ENCODE results near the gene DUSP11. TPM values are rescaled to one million over a fixed set of nuclear protein-coding genes. Genes with fewer than 3 reads are reported as not detected.
A peak's percentile ranks its signal among the peaks of the same experiment; 100 is the strongest.
"Not testable (repeated sequence)": the region's sequence is repeated elsewhere in the genome, so short reads cannot be mapped to it uniquely, and the experiment has no call there.

Gene DUSP11
- total RNA-seq, 1 donor: 49.0 TPM

DNA sequence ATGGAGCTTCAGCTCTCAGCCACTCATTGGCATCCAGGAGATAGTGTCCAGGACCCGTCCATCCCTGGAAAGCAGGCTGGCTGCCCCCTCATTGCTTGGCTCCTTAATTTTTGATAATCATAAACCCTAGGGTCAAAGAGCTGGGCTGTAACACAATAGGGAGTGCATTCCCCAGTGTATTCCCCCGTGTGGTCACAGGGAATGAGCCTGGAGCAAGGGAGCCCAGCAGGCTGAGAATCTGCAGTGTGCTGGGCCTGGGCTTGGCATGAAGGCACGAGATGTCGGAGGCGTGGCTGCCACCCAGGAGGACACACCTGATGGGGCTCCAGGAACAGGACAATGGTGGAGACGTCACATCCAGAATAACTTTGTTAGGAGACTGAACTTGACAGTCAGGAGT is 61.5 kb downstream of the DUSP11 start:
- TF ChIP-seq, protein P1, sequence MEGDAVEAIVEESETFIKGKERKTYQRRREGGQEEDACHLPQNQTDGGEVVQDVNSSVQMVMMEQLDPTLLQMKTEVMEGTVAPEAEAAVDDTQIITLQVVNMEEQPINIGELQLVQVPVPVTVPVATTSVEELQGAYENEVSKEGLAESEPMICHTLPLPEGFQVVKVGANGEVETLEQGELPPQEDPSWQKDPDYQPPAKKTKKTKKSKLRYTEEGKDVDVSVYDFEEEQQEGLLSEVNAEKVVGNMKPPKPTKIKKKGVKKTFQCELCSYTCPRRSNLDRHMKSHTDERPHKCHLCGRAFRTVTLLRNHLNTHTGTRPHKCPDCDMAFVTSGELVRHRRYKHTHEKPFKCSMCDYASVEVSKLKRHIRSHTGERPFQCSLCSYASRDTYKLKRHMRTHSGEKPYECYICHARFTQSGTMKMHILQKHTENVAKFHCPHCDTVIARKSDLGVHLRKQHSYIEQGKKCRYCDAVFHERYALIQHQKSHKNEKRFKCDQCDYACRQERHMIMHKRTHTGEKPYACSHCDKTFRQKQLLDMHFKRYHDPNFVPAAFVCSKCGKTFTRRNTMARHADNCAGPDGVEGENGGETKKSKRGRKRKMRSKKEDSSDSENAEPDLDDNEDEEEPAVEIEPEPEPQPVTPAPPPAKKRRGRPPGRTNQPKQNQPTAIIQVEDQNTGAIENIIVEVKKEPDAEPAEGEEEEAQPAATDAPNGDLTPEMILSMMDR (IDR thresholded peaks at IDR 0.05; ENCODE audit: insufficient read depth, low read length): no peak
- DNase-seq (ENCODE audit: low read depth): no peak
- no peak overlapping the region for H3K4me3 ChIP-seq (ENCODE audit: low read depth, low read length)

DNA sequence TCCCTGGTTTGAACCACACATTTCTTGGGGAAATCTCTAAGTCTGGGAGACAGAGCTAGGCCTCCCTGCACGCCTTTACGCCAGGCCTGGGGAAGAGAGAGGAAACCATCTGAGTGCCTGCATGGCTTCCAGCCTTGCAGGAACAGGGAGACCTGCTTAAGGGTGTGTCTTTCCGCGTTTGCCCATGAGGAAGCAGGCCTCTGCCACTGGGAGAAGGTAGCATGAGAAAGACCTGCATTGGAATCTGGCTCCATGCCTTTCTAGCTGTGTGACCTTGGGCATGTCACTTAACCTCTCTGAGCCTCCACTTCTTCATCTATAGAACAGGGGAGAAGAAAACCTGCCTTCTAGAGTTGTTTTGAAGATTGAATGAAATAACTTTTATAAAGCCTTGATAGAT is 62.2 kb downstream of the DUSP11 start:
- DNase-seq (ENCODE audit: low read depth): not testable (repeated sequence)

DNA sequence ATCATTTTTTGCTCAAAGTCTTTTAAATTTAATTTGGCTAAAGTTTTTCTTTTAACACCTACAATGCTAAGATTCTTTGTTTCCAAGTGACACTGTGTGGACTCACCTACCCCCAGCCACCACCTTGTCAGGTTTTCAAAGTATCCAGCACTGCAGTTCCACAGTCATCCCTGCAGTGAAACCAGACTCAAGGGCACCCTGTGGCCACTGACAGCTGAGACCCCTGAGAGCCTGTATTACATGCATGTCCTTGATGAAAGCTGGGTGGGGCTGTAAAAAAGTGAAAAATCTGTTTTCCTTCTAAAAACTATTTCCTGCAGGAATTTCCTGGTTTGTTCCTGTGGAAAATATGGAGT is 62.7 kb downstream of the DUSP11 start:
- DNase-seq (ENCODE audit: low read depth): no peak
- TF ChIP-seq, protein P1 (IDR thresholded peaks at IDR 0.05; ENCODE audit: insufficient read depth, low read length): no peak
- H3K4me3 ChIP-seq (ENCODE audit: low read depth, low read length): no peak overlapping the region

More for the DNA sequence above, 62.2 kb downstream of the DUSP11 start:
- not testable (repeated sequence) for H3K4me3 ChIP-seq (ENCODE audit: low read depth, low read length)

DNA sequence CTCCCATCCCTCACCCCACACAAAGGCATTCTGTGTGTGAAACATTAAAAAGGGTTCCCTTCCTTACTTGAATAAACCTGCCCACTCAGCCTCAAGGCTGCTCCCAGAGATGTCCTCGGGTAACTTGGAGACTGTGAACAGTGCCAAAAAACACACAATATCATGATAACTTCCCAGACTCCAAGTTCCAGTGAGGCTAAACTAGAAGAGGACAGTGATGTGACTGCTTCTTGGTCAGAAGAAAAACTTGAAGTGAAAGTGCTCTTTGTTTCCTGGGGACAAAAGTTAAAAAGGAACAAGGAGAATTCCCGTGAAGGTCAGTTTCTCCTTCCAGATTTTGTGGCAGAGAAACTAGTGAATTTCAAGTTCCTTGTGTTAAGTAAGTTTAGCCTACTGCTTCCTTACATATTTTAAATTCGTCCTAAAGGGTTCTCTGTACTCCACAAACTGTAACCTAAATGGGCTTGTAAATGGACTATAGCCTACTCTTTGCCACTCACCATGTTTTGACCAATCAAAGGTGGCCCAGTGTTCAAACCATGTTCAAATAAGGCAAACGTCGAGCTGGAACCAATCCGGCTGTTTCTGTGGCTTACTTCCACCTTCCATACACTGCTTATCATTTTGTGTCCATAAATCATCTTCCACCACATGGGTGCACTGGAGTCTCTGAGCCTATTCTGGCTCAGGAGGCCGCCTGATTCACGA is 63.2 kb downstream of the DUSP11 start:
- peak; percentile 84 for DNase-seq (ENCODE audit: low read depth)
- peak overlapping the region; percentile 15 for H3K4me3 ChIP-seq (ENCODE audit: low read depth, low read length)
- TF ChIP-seq, protein P1 (IDR thresholded peaks at IDR 0.05; ENCODE audit: insufficient read depth, low read length): no peak

DNA sequence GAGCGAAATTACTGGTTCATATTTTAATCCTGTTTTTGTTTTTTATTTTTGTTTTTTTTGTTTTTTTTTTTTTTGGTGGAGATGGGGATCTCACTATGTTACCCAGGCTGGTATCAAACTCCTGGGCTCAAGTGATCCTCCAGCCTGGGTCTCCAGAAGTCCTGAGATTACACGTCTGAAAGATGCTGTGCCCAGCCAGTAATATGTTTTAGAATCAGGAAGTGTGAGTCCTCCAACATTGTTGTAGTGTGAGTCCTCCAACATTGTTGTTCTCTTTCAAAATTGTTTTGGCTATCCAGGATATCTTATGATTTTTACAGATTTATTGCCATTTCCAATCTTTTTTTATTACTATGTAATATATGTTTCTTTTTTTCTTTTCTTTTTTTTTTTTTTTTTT is 65.8 kb downstream of the DUSP11 start:
- TF ChIP-seq, protein P1 (IDR thresholded peaks at IDR 0.05; ENCODE audit: insufficient read depth, low read length): no peak

More for the DNA sequence above, 65.8 kb downstream of the DUSP11 start:
- H3K4me3 ChIP-seq (ENCODE audit: low read depth, low read length): no peak overlapping the region
- DNase-seq (ENCODE audit: low read depth): no peak

Other genes starting within 250 kb of the DUSP11 start
- not detected in 2 replicates for gene NAT8, start 137.7 kb downstream of the DUSP11 start, total RNA-seq (ENCODE audit: low replicate concordance)
- 8.3 and 54.8 TPM in 2 replicates for gene TPRKB, start 42.8 kb downstream of the DUSP11 start, total RNA-seq (ENCODE audit: low replicate concordance)
- not detected in 2 replicates for gene C2orf78, start 4.1 kb upstream of the DUSP11 start, total RNA-seq (ENCODE audit: low replicate concordance)
- 9.6 and 34.2 TPM in 2 replicates for gene STAMBP, start 48.9 kb upstream of the DUSP11 start, total RNA-seq (ENCODE audit: low replicate concordance)
- gene ACTG2, start 112.9 kb upstream of the DUSP11 start, total RNA-seq (ENCODE audit: low replicate concordance): 2.4 TPM in 1 of 2 replicates, not detected in the other
- gene DGUOK, start 146.8 kb upstream of the DUSP11 start, total RNA-seq (ENCODE audit: low replicate concordance): 15.3 and 57.7 TPM in 2 replicates
- gene TET3, start 204.8 kb upstream of the DUSP11 start, total RNA-seq (ENCODE audit: low replicate concordance): 2.4 and 6.1 TPM in 2 replicates

All from fibroblast of the aortic adventitia (primary cell).